Mesothelial cell of epicardium (in vitro differentiated cells): Measurements from ENCODE around the gene RGR. TPM values are rescaled to one million over a fixed set of nuclear protein-coding genes. Genes with fewer than 3 reads are reported as not detected.

ENCODE experiments used
- DNase-seq, 2 experiments: peaks; one replicate each; pipeline ENCODE4 v3.0.0; 2021; ENCODE audit warnings: low spot score in 2 of 2; ENCODE audit not compliant: unreplicated experiment in 2 of 2
- H3K27ac Mint-ChIP-seq: 2 replicates; pipeline ENCODE4 v1.8.0; 2021; ENCODE audit warnings: mixed read lengths
- H3K27me3 Mint-ChIP-seq: 2 replicates; pipeline ENCODE4 v1.8.0; 2021; ENCODE audit warnings: low read depth, mixed read lengths
- H3K36me3 Mint-ChIP-seq: 2 replicates; pipeline ENCODE4 v1.8.0; 2021; ENCODE audit warnings: mixed read lengths
- H3K4me1 Mint-ChIP-seq: 2 replicates; pipeline ENCODE4 v1.8.0; 2021; ENCODE audit warnings: mixed read lengths
- H3K4me3 Mint-ChIP-seq: 2 replicates; pipeline ENCODE4 v1.8.0; 2021; ENCODE audit warnings: mild to moderate bottlenecking, moderate library complexity, mixed read lengths
- H3K9me3 Mint-ChIP-seq: 2 replicates; pipeline ENCODE4 v1.8.0; 2021; ENCODE audit warnings: mixed read lengths
- total RNA-seq: library from RNA; stranded (reverse); gene quantifications from 3 replicates; pipeline ENCODE4 v1.2.1, GENCODE V29; 2021
- TF ChIP-seq, protein P1 (sequence below): fragments of 200-600 bp; sonication (generic); IDR thresholded peaks from one replicate; pipeline ENCODE4 v1.5.0; 2021; ENCODE audit warnings: antibody characterized with exemption; ENCODE audit not compliant: unreplicated experiment

Gene RGR
- total RNA-seq, 1 donor from 2014 or later = not detected

DNA sequence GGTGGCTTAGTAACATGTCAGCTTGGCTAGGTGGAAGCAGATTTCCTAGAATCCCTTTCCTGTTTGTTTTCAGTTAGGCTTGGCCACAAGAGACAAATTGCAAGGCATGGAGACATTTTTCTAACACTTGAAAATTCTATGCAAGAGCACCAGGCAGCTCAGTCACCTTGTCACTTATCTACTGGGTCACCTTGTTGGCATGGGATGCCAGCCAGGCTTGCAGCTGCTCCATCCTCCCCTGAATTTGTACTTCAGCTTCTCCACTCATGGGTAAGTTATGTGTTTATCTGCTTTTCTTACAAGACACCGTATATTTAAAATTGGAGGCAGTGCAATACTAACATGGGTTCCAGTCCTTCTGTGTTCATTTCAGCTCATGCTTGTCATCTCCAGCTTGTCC is 43.3 kb downstream of the RGR start:
- no peaks in the 10 kb centered on the region for H3K27me3 Mint-ChIP-seq
- no peak for DNase-seq
- TF ChIP-seq, protein P1, sequence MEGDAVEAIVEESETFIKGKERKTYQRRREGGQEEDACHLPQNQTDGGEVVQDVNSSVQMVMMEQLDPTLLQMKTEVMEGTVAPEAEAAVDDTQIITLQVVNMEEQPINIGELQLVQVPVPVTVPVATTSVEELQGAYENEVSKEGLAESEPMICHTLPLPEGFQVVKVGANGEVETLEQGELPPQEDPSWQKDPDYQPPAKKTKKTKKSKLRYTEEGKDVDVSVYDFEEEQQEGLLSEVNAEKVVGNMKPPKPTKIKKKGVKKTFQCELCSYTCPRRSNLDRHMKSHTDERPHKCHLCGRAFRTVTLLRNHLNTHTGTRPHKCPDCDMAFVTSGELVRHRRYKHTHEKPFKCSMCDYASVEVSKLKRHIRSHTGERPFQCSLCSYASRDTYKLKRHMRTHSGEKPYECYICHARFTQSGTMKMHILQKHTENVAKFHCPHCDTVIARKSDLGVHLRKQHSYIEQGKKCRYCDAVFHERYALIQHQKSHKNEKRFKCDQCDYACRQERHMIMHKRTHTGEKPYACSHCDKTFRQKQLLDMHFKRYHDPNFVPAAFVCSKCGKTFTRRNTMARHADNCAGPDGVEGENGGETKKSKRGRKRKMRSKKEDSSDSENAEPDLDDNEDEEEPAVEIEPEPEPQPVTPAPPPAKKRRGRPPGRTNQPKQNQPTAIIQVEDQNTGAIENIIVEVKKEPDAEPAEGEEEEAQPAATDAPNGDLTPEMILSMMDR = no peak
- H3K4me1 Mint-ChIP-seq = no peaks in the 10 kb centered on the region
- H3K27ac Mint-ChIP-seq = no peak overlapping the region
- no peaks in the 10 kb centered on the region for H3K36me3 Mint-ChIP-seq
- no peak overlapping the region for H3K4me3 Mint-ChIP-seq
- H3K9me3 Mint-ChIP-seq = peaks cover 3% of the 10 kb centered on the region

DNA sequence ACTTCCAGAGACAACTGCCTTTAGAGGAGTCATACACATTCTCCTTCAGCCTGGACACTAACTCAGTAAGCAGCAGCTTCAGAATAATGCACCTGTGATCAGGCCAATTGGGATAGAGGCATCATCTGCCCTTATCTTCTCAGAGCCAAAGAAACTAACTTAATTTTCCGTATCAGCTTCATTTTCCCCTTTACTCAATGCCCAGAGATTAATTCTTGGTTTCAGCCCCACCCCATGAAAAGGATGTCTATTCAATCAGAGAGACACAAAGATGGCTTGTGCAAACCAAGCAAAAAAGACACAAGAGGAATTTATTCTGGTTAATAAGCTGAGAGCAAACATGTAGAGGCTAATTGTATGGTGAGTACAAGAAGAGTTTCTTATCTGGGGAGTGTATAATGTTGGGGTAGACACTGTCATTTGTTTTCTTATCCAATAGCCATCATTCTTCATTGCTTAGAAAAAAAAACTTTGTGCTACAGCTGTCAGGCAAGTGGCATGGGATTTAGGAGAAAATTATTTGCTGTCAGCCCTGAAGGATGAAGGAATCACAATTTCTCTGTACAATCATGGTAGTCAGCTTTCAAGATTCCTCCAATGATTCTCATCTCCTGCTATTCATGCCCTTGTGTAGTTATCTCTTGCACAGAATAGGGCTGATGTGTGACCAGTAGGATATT is 44.8 kb downstream of the RGR start:
- no peaks in the 10 kb centered on the region for H3K36me3 Mint-ChIP-seq
- H3K4me1 Mint-ChIP-seq = no peaks in the 10 kb centered on the region
- H3K9me3 Mint-ChIP-seq = peaks cover 3% of the 10 kb centered on the region
- no peak overlapping the region for H3K4me3 Mint-ChIP-seq
- H3K27me3 Mint-ChIP-seq = no peaks in the 10 kb centered on the region
- no peak for DNase-seq
- TF ChIP-seq, protein P1 = no peak
- no peak overlapping the region for H3K27ac Mint-ChIP-seq

DNA sequence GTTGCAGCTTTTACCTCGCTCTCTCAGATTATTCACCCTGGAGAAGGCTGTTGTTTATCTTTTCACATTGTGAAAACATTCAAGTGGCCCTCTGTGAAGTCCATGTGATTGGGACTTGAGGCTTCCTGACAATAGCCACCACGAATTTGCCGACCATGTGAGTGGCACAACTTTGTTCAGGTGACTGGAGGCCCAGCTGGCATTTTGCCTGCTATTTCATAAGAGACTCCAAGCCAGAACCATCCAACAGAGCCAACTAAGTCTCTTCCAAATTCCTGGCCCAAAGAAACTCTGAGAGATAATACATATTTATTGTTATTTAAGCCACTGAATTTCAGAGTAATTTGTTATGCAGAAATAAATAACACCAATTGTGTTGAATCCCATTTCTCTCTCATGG is 45.4 kb downstream of the RGR start:
- Mint-ChIP-seq H3K4me1 (no peaks in the 10 kb centered on the region), H3K27ac (no peak overlapping the region), H3K27me3 (no peaks in the 10 kb centered on the region), H3K4me3 (no peak overlapping the region), H3K36me3 (no peaks in the 10 kb centered on the region), H3K9me3 (peaks cover 3% of the 10 kb centered on the region)
- TF ChIP-seq, protein P1 = no peak
- DNase-seq = no peak

DNA sequence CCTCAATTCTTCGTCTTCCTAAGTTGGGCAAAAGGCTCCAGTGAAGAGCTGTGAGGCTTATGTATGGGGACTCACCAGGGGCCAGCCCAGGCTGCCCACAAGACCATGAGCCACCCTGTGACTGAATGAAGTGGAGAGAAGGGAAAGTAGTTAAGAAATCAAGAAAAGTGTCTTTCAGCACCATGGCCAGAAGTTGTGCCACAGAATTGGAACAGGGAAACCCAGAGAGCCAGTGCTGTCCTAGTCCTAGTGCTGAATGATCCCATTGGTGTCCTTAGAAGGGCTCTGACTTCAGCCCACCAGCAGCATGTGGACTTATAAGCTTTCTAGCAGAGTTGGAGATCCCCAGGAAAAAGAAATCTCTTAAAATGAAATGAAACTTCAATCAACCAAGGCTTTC is 46.5 kb downstream of the RGR start:
- no peaks in the 10 kb centered on the region for H3K36me3 Mint-ChIP-seq
- H3K9me3 Mint-ChIP-seq = peaks cover 3% of the 10 kb centered on the region
- H3K4me3 Mint-ChIP-seq = no peak overlapping the region
- TF ChIP-seq, protein P1 = no peak
- H3K4me1 Mint-ChIP-seq = no peaks in the 10 kb centered on the region
- no peaks in the 10 kb centered on the region for H3K27me3 Mint-ChIP-seq
- DNase-seq = no peak
- no peak overlapping the region for H3K27ac Mint-ChIP-seq

DNA sequence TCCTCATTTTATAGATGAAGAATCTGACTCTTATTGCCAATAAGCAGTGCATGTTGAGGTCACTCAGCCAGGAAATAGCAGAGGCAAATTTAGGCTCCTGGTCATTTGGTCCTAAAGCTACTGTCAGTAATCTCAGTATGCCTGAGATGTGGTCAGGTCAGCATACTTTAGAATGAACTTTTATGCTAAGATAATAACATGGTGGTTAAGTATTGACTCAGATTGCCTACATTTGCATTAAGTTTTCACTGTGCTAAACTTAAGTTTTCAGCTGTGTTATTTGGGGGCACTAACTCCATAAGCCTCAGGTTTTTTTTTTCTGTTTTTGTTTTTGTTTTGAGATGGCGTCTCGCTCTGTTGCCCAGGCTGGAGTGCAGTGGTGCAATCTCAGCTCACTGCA is 47.6 kb downstream of the RGR start:
- H3K27ac Mint-ChIP-seq = no peak overlapping the region
- TF ChIP-seq, protein P1 = no peak
- H3K27me3 Mint-ChIP-seq = no peaks in the 10 kb centered on the region
- no peak for DNase-seq
- peaks cover 3% of the 10 kb centered on the region for H3K9me3 Mint-ChIP-seq
- H3K36me3 Mint-ChIP-seq = no peaks in the 10 kb centered on the region
- H3K4me3 Mint-ChIP-seq = no peak overlapping the region
- no peaks in the 10 kb centered on the region for H3K4me1 Mint-ChIP-seq

DNA sequence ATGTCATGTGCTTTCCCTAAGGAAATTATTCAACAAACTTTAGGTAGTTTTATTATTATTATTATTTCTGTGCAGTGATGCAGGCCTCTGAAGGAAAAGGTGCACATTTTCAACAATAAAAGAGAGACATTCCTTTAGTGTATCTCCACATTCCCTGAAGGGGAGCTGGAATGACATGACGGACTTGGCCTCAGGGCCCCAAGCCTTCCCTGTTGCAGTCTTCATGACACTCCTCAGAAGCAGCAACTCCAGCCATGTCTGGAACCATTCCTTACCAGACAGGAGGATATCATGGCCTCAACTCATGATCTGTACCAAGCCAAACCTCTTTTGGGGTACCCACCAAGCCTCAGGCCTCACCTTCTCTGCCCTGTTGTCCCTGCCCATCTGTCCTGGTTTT is 48.3 kb downstream of the RGR start:
- no peak overlapping the region for H3K27ac Mint-ChIP-seq
- no peak overlapping the region for H3K4me3 Mint-ChIP-seq
- no peak for DNase-seq
- H3K9me3 Mint-ChIP-seq = peaks cover 3% of the 10 kb centered on the region
- H3K27me3 Mint-ChIP-seq = peaks cover 2% of the 10 kb centered on the region
- no peaks in the 10 kb centered on the region for H3K4me1 Mint-ChIP-seq
- TF ChIP-seq, protein P1 = no peak
- no peaks in the 10 kb centered on the region for H3K36me3 Mint-ChIP-seq
